ENCODE measurements around the gene BDNF.

BDNF gene

GRCh38 chr11:27625347-27625912, 74.8 kb downstream of the BDNF start:
- no peak overlapping the region for H3K4me3 ChIP-seq (ENCODE audit: low read depth, low read length)
- no peak for TF ChIP-seq CTCF (IDR thresholded peaks at IDR 0.05; ENCODE audit: borderline replicate concordance, insufficient read depth, low read depth, low read length)

- no peak for TF ChIP-seq CTCF (IDR thresholded peaks at IDR 0.05; ENCODE audit: borderline replicate concordance, insufficient read depth, low read depth, low read length)
- H3K4me3 ChIP-seq (ENCODE audit: low read depth, low read length): no peak overlapping the region
Observed at GRCh38 chr11:27623945-27624523, 76.2 kb downstream of the BDNF start.

- H3K4me3 ChIP-seq (ENCODE audit: low read depth, low read length): no peak overlapping the region
- no peak for TF ChIP-seq CTCF (IDR thresholded peaks at IDR 0.05; ENCODE audit: borderline replicate concordance, insufficient read depth, low read depth, low read length)
Observed at GRCh38 chr11:27622541-27623300, 77.5 kb downstream of the BDNF start.

GRCh38 chr11:27621405-27622161, 78.7 kb downstream of the BDNF start:
- H3K4me3 ChIP-seq (ENCODE audit: low read depth, low read length): no peak overlapping the region
- no peak for TF ChIP-seq CTCF (IDR thresholded peaks at IDR 0.05; ENCODE audit: borderline replicate concordance, insufficient read depth, low read depth, low read length)

GRCh38 chr11:27619763-27620335, 80.4 kb downstream of the BDNF start:
- H3K4me3 ChIP-seq (ENCODE audit: low read depth, low read length): no peak overlapping the region

More at GRCh38 chr11:27619763-27620335, 80.4 kb downstream of the BDNF start:
- no peak for TF ChIP-seq CTCF (IDR thresholded peaks at IDR 0.05; ENCODE audit: borderline replicate concordance, insufficient read depth, low read depth, low read length)

Data from GM12875 (cell line).